Lower lobe of right lung (tissue), 2 donors: Measurements from ENCODE around the gene TAOK3. TPM values are rescaled to one million over a fixed set of nuclear protein-coding genes. Genes with fewer than 3 reads are reported as not detected.

Experiments used
- ATAC-seq, 2 donors: fragments of 200-7000 bp; cut with Tn5 transposase; one replicate each; pipeline ENCODE4 v1.9.1; 2020 to 2022; ENCODE audit warnings: mild to moderate bottlenecking in 2 of 2, moderate library complexity in 2 of 2
- DNase-seq: peaks from one replicate; pipeline ENCODE4 v3.0.0-alpha.2; 2020
- H3K27ac ChIP-seq: fragments of 200-600 bp; one replicate; pipeline ENCODE4 v1.8.0; 2022
- H3K27me3 ChIP-seq: fragments of 200-600 bp; one replicate; pipeline ENCODE4 v1.8.0; 2022; ENCODE audit warnings: low read depth
- H3K36me3 ChIP-seq: fragments of 200-600 bp; one replicate; pipeline ENCODE4 v1.8.0; 2022; ENCODE audit warnings: mild to moderate bottlenecking
- H3K4me1 ChIP-seq: fragments of 200-600 bp; one replicate; pipeline ENCODE4 v1.8.0; 2022
- H3K4me3 ChIP-seq: fragments of 200-600 bp; one replicate; pipeline ENCODE4 v1.8.0; 2022; ENCODE audit warnings: mild to moderate bottlenecking
- H3K9me3 ChIP-seq: fragments of 200-600 bp; one replicate; pipeline ENCODE4 v1.8.0; 2022
- intact Hi-C: fragments of 100-400 bp; cut with DNase I; formaldehyde crosslinking; loops from one replicate; pipeline ENCODE4 v1.11.0; 2022
- total RNA-seq: library from RNA; stranded (reverse); fragmentation: NEBNext Ultra II Directional; extraction: Animal tissue kit (Norgen Biotek cat#: 25700); gene quantifications from one replicate; pipeline ENCODE4 v1.2.1, GENCODE V29; 2021
- TF ChIP-seq, protein P1 (sequence below): fragments of 200-600 bp; IDR thresholded peaks from one replicate; pipeline ENCODE4 v1.8.0; 2022; ENCODE audit warnings: antibody characterized with exemption, mild to moderate bottlenecking
- donor health status: DM: no; HTN: yes; CAD: no; lungs with severe emphysema.

TAOK3 gene
- total RNA-seq, 1 donor from 2014 or later: 68.8 TPM

DNA sequence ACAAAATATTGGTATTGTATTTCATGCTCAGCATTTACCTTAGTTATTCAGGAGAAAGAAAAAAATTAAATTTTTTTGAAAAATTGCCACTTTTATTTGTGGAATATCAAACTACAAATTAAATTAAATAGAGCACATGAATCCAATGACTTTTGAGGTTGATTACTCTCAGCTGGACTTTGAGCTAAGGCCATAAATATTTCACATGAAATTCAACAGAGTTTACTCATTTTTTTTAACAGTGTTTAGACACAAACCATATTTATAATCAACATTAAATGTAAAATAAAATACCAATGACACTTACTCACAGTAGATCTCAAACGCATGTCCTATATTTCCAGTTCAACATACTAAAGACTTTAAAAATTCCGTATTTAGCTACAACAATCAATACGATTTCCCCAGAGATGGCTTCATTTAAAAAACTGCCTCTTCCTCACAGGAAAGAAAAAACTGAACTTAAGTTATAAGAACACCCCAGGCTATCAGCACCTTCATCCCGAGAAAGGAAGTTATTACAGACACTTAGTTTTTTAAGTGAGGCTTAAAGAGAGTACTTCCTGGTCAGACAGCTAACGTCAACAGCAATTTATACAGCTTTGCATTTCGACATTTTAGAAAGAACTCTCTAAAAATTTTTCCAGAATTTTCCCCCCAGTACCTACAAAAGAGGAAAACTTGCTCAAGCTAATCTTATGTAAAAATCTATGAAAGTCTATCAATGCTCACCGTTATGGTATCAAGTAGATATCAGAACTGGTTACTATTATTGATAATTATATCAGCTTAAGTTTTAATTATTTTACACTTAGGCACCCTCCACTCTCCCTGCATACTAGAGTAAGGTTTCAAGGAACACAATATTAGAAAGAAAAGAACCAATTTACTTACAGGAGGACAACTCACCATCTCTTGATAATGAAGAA lies 13.8 kb downstream of the TAOK3 start:
- H3K27me3 ChIP-seq: no peaks in the 10 kb centered on the region
- ATAC-seq: peak; percentile 63 to 81
- peak overlapping the region; percentile 66 for H3K27ac ChIP-seq
- intact Hi-C loops: no loop called here
- H3K4me1 ChIP-seq: peaks cover 61% of the 10 kb centered on the region
- H3K4me3 ChIP-seq: peak overlapping the region; percentile 42
- no peaks in the 10 kb centered on the region for H3K36me3 ChIP-seq
- no peak for DNase-seq
- TF ChIP-seq, protein P1, sequence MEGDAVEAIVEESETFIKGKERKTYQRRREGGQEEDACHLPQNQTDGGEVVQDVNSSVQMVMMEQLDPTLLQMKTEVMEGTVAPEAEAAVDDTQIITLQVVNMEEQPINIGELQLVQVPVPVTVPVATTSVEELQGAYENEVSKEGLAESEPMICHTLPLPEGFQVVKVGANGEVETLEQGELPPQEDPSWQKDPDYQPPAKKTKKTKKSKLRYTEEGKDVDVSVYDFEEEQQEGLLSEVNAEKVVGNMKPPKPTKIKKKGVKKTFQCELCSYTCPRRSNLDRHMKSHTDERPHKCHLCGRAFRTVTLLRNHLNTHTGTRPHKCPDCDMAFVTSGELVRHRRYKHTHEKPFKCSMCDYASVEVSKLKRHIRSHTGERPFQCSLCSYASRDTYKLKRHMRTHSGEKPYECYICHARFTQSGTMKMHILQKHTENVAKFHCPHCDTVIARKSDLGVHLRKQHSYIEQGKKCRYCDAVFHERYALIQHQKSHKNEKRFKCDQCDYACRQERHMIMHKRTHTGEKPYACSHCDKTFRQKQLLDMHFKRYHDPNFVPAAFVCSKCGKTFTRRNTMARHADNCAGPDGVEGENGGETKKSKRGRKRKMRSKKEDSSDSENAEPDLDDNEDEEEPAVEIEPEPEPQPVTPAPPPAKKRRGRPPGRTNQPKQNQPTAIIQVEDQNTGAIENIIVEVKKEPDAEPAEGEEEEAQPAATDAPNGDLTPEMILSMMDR: no peak
- no peaks in the 10 kb centered on the region for H3K9me3 ChIP-seq

DNA sequence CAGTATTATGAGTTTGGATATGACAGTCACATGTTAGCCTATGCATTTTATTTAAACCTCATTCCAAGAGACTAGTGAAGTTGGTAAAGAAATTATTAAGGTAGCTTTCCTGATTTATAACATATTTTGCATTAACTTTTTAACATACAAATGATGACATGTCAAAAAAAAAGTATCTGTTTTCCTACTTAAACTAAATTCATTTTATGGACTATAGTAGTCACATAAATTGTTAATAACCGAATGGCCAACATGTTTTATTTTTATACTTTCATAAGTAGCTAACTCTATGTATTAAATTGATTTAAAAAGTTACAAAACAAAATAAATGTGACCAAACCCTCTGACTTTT lies 14.7 kb downstream of the TAOK3 start:
- intact Hi-C loops: no loop called here
- TF ChIP-seq, protein P1: no peak
- ATAC-seq (no peak), DNase-seq (no peak)
- Histone ChIP-seq H3K36me3 (no peaks in the 10 kb centered on the region), H3K4me1 (peaks cover 61% of the 10 kb centered on the region), H3K4me3 (peak overlapping the region; percentile 42), H3K27ac (peak overlapping the region; percentile 66), H3K27me3 (no peaks in the 10 kb centered on the region), H3K9me3 (no peaks in the 10 kb centered on the region)

DNA sequence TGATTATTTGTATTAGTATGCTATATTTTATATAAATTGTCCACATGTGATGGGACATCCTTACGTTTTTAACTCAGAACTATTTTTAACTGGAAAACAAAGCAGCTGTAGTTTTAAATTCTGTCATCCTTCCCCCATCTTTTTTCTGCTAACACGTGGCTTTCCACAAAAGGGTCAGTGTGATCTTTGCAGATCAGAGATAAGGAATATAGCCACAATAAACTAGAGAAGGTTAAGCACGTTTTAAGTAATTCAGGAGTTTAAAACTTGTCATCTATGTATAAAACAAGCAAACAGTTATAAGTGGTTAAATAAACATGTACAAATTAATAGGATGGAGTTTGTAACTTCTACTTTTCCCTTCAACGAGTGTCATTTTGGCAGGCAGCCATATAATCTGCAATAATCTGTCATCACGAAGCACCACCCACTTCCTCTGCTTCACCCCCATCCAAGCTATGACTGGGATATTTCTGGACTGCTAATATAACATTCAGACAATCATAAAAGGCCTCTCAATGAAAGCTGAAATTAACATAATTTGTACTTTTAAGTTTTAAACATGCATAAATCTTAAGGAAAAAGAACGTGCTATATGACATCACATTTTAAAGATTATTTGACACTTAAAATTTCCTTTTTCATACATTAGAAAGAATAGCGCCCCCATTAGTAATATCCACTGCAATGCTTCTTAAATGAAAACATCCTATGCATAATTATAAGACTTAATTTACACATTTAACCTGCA lies 15.3 kb downstream of the TAOK3 start:
- intact Hi-C loops: no loop called here
- no peaks in the 10 kb centered on the region for H3K27me3 ChIP-seq
- peaks cover 61% of the 10 kb centered on the region for H3K4me1 ChIP-seq
- TF ChIP-seq, protein P1: peak; percentile 15
- DNase-seq (no peak), ATAC-seq (peak; percentile 78)
- H3K36me3 ChIP-seq: no peaks in the 10 kb centered on the region
- H3K9me3 ChIP-seq: no peaks in the 10 kb centered on the region
- H3K4me3 ChIP-seq: peak overlapping the region; percentile 42
- peak overlapping the region; percentile 59 for H3K27ac ChIP-seq

DNA sequence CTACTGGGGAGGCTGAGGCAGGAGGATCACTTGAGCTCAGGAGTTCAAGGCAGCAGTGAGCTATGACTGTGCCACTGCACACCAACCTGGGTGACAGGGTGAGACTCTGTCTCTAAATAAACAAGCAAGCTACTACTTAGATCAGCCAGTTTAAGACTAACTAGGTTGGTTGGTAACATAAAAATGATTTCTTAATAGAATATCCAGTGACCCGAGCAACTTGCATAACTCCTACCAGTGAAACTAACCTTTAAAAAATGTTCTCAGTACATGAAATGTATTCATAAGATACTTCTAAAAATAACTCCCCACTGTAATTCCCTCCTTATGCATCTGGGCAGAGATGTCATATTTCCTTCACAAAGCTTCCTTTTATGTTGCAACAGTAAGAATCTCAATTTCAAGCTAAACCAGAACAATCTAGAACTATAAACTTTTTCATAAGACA lies 15.9 kb downstream of the TAOK3 start:
- H3K27me3 ChIP-seq: no peaks in the 10 kb centered on the region
- peaks cover 61% of the 10 kb centered on the region for H3K4me1 ChIP-seq
- H3K4me3 ChIP-seq: no peak overlapping the region
- DNase-seq: no peak
- TF ChIP-seq, protein P1: no peak
- no peaks in the 10 kb centered on the region for H3K36me3 ChIP-seq
- intact Hi-C loops: no loop called here
- ATAC-seq: peak; percentile 55 to 70
- H3K9me3 ChIP-seq: no peaks in the 10 kb centered on the region
- H3K27ac ChIP-seq: peak overlapping the region; percentile 59

DNA sequence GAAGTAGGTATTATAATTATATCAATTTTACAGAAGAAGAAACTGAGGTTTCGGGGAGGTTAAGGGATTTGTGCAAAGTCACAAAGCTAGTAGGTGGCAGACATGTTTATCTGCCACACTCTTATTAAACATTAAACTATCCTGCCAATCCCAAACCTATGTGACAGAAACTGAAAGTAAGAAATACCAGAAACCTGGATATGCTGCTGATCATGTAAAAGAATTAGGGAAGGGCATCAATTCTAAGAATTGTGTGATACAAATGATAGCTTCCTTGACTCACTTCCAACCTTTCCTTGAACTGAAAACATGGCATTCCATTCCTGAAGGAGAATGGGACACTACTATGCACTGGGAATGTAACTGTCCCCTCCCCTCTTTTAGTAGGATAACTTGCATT lies 16.9 kb downstream of the TAOK3 start:
- Histone ChIP-seq H3K4me3 (no peak overlapping the region), H3K27me3 (no peaks in the 10 kb centered on the region), H3K4me1 (peaks cover 53% of the 10 kb centered on the region), H3K36me3 (no peaks in the 10 kb centered on the region), H3K9me3 (no peaks in the 10 kb centered on the region), H3K27ac (no peak overlapping the region)
- TF ChIP-seq, protein P1: no peak
- ATAC-seq (no peak), DNase-seq (no peak)
- intact Hi-C loops: no loop called here
